ENCODE measurements around the gene WFDC1.

DNA sequence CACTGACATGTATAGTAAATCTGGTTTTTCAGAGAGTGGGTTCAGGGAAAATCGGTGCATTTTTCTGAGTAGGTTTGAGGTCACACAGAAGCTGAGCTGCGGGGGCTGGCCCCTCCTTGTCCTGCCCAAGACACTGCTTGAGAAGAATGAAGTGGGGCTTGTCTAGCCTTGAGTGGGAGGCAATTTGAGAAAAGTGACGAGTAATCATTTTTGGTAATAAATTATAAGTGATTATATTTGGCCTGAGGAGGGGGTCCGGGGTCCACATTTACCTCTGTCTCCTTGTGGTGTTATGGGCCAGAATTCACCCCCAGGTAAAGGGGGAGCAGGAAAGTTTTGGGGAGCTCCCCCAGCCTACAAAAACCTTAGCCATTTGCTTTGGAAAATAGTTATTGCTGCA lies 28.1 kb downstream of the WFDC1 start:
- TF ChIP-seq POLR2A (IDR thresholded peaks at IDR 0.05; ENCODE audit: extremely low read depth, insufficient read length) (no peak), MYC (IDR thresholded peaks at IDR 0.05; ENCODE audit: low read depth, low read length) (no peak)
- TF ChIP-seq, protein P1, sequence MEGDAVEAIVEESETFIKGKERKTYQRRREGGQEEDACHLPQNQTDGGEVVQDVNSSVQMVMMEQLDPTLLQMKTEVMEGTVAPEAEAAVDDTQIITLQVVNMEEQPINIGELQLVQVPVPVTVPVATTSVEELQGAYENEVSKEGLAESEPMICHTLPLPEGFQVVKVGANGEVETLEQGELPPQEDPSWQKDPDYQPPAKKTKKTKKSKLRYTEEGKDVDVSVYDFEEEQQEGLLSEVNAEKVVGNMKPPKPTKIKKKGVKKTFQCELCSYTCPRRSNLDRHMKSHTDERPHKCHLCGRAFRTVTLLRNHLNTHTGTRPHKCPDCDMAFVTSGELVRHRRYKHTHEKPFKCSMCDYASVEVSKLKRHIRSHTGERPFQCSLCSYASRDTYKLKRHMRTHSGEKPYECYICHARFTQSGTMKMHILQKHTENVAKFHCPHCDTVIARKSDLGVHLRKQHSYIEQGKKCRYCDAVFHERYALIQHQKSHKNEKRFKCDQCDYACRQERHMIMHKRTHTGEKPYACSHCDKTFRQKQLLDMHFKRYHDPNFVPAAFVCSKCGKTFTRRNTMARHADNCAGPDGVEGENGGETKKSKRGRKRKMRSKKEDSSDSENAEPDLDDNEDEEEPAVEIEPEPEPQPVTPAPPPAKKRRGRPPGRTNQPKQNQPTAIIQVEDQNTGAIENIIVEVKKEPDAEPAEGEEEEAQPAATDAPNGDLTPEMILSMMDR (IDR thresholded peaks at IDR 0.05; ENCODE audit: low read depth, low read length): no peak

Measured in NB4 (cell line).